ENCODE results near the gene LARP4.
A peak's percentile ranks its signal among the peaks of the same experiment; 100 is the strongest.

The LARP4 gene

DNA sequence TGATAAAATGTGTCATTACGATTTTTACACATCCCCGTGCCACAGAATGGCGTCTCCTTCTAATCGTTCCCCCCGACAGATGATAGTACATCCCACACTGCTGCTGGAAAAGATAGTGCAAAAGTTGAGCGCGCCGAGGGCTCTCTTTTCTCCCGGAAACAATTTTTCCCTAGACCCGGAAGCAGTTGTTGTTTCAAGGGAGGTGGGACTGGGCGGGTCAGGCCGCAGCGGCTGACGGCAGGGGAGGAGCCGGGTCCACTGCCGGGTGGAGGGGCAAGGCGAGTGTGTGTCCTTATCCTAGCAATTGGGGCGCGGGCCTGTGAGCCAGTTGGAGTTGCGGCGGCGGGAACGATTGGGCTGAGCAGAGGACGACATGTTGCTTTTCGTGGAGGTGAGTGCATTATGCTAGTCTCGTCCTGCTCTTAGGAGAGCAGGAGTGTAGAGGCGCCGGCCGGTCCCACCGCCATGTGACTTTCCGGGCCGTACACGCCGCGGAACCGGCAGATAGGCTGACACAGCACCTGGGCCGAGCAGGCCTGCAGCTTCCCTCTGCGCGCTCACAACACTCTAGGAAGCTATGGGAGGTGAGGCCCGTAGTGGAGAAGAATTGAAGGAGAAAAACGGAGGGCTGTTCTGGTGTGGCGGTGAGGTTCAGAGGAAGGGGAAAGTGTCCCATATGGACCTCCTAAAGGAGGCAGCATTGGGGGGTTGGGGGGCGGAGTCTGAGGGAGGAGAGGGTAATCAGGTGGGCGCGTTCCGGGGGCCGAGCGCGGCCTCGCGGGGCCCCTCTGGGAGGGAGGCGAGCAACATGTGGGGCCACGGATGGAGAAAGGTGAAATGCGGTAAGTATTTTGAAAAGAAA, at the start of gene LARP4 (continued):
- peak; percentile 47; the same call in 1 of the 2 replicates for TF ChIP-seq MYNN (tag by site-specific recombination; IDR thresholded peaks at IDR 0.05; ENCODE audit: borderline replicate concordance)

- ChIA-PET POLR2A (interaction anchor here (0.6 kb wide), 1 partner anchor 42 kb away, joined by 3 read pairs; no protein-coding TSS in a partner anchor), CTCF (interaction anchor here (1.1 kb wide), 1 partner anchor 169 kb away, joined by 3 read pairs; no protein-coding TSS in a partner anchor)
- no peaks in the 10 kb centered on the region for H3K9me3 ChIP-seq (ENCODE audit: control insufficient read depth, insufficient read depth, low read depth, low read length)
- TF ChIP-seq KLF8 (tag by site-specific recombination; IDR thresholded peaks at IDR 0.05) = no peak
- no peak for TF ChIP-seq ZNF610 (tag by site-specific recombination; IDR thresholded peaks at IDR 0.05; ENCODE audit: borderline replicate concordance)
- TF ChIP-seq ZNF660 (tag by site-specific recombination; IDR thresholded peaks at IDR 0.05) = no peak
- no peak for TF ChIP-seq ZXDB (tag by site-specific recombination; IDR thresholded peaks at IDR 0.05)
- no peak for TF ChIP-seq ZNF302 (tag by site-specific recombination; IDR thresholded peaks at IDR 0.05; ENCODE audit: low read depth)
- TF ChIP-seq ZNF544 (tag by site-specific recombination; IDR thresholded peaks at IDR 0.05) = no peak
- TF ChIP-seq ZNF416 (tag by site-specific recombination; IDR thresholded peaks at IDR 0.05) = no peak
- TF ChIP-seq PBX3 (CRISPR knock-in tag; IDR thresholded peaks at IDR 0.05) = no peak
- 0 out of 2 replicates have a peak, but pooled peaks have one; percentile 30 for TF ChIP-seq ZNF10 (tag by site-specific recombination; IDR thresholded peaks at IDR 0.05)
- TF ChIP-seq ZNF521 (tag by site-specific recombination; IDR thresholded peaks at IDR 0.05) = no peak
- peak; percentile 22; the same call in 1 of the 2 replicates for TF ChIP-seq ZBTB48 (tag by site-specific recombination; IDR thresholded peaks at IDR 0.05)
- TF ChIP-seq ZNF621 (tag by site-specific recombination; IDR thresholded peaks at IDR 0.05) = no peak
- no peak for TF ChIP-seq ZNF239 (tag by site-specific recombination; IDR thresholded peaks at IDR 0.05)
- no peak for TF ChIP-seq ZNF473 (tag by site-specific recombination; IDR thresholded peaks at IDR 0.05)
- no peak for TF ChIP-seq ZNF112 (tag by site-specific recombination; IDR thresholded peaks at IDR 0.05)
- TF ChIP-seq, protein P1, sequence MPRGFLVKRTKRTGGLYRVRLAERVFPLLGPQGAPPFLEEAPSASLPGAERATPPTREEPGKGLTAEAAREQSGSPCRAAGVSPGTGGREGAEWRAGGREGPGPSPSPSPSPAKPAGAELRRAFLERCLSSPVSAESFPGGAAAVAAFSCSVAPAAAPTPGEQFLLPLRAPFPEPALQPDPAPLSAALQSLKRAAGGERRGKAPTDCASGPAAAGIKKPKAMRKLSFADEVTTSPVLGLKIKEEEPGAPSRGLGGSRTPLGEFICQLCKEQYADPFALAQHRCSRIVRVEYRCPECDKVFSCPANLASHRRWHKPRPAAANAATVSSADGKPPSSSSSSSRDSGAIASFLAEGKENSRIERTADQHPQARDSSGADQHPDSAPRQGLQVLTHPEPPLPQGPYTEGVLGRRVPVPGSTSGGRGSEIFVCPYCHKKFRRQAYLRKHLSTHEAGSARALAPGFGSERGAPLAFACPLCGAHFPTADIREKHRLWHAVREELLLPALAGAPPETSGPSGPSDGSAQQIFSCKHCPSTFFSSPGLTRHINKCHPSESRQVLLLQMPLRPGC (tag by site-specific recombination; IDR thresholded peaks at IDR 0.05) = no peak
- TF ChIP-seq MZF1 (tag by site-specific recombination; IDR thresholded peaks at IDR 0.05; ENCODE audit: borderline replicate concordance) = no peak
- no peak for TF ChIP-seq ZNF514 (tag by site-specific recombination; IDR thresholded peaks at IDR 0.05)
- no peak for TF ChIP-seq KLF10 (tag by site-specific recombination; IDR thresholded peaks at IDR 0.05)
- TF ChIP-seq PRDM10 (tag by site-specific recombination; IDR thresholded peaks at IDR 0.05) = peak; percentile 31; the same call in 1 of the 2 replicates
- no peak for TF ChIP-seq SCRT1 (tag by site-specific recombination; IDR thresholded peaks at IDR 0.05; ENCODE audit: borderline replicate concordance)
- TF ChIP-seq, protein P2, sequence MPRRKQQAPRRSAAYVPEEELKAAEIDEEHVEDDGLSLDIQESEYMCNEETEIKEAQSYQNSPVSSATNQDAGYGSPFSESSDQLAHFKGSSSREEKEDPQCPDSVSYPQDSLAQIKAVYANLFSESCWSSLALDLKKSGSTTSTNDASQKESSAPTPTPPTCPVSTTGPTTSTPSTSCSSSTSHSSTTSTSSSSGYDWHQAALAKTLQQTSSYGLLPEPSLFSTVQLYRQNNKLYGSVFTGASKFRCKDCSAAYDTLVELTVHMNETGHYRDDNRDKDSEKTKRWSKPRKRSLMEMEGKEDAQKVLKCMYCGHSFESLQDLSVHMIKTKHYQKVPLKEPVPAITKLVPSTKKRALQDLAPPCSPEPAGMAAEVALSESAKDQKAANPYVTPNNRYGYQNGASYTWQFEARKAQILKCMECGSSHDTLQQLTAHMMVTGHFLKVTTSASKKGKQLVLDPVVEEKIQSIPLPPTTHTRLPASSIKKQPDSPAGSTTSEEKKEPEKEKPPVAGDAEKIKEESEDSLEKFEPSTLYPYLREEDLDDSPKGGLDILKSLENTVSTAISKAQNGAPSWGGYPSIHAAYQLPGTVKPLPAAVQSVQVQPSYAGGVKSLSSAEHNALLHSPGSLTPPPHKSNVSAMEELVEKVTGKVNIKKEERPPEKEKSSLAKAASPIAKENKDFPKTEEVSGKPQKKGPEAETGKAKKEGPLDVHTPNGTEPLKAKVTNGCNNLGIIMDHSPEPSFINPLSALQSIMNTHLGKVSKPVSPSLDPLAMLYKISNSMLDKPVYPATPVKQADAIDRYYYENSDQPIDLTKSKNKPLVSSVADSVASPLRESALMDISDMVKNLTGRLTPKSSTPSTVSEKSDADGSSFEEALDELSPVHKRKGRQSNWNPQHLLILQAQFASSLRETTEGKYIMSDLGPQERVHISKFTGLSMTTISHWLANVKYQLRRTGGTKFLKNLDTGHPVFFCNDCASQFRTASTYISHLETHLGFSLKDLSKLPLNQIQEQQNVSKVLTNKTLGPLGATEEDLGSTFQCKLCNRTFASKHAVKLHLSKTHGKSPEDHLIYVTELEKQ (tag by site-specific recombination; IDR thresholded peaks at IDR 0.05; ENCODE audit: borderline replicate concordance) = no peak
- TF ChIP-seq ZNF341 (tag by site-specific recombination; IDR thresholded peaks at IDR 0.05; ENCODE audit: low read depth) = peak; percentile 84
These were observed 49.3 kb upstream of the LARP4 start for GRCh38 chr12:50351120-50352043.

More at GRCh38 chr12:50351120-50352043, 49.3 kb upstream of the LARP4 start:
- H3K4me1 ChIP-seq (ENCODE audit: control insufficient read depth, insufficient read depth, low read length) = no peaks in the 10 kb centered on the region
- no peak overlapping the region for H3K27ac ChIP-seq (ENCODE audit: extremely low read depth, low read depth, low read length)
- H3K4me3 ChIP-seq (ENCODE audit: low read depth, low read length) = no peak overlapping the region
- no peaks in the 10 kb centered on the region for H3K36me3 ChIP-seq (ENCODE audit: control insufficient read depth in 2 of 2, insufficient read depth in 1 of 2, low read length in 2 of 2)

All from HEK293 (cell line).